HepG2 (cell line): ENCODE data around the gene G0S2.

Experiments
- FOSL1 ChIP-seq: sonication (generic); formaldehyde crosslinking; IDR thresholded peaks from 2 replicates; pipeline ENCODE4 v1.9.0; 2021; ENCODE audit warnings: missing genetic modification reagents, borderline replicate concordance
- MATR3 ChIP-seq: sonication (generic); formaldehyde crosslinking; IDR thresholded peaks from 2 replicates; pipeline ENCODE4 v1.4.0; 2020; ENCODE audit warnings: missing genetic modification reagents
- RAD21 ChIP-seq: fragments of 450-650 bp; formaldehyde crosslinking; IDR thresholded peaks from 2 replicates; pipeline ENCODE4 v1.5.0; 2020; ENCODE audit warnings: mild to moderate bottlenecking
- SOX5 ChIP-seq: IDR thresholded peaks from 2 replicates; pipeline ENCODE4 v1.6.1; 2016; ENCODE audit warnings: borderline replicate concordance
- SP1 ChIP-seq, 2 experiments: fragments of 450-650 bp in 1 of 2; sonication (generic) in 1 of 2; formaldehyde crosslinking in 1 of 2; IDR thresholded peaks; 2 replicates each; pipeline versions ENCODE4 v1.4.0 to v1.6.1; 2016 to 2020; ENCODE audit warnings: missing genetic modification reagents in 1 of 2
- XBP1 ChIP-seq: sonication (generic); formaldehyde crosslinking; IDR thresholded peaks from 2 replicates; pipeline ENCODE4 v1.5.0; 2020; ENCODE audit warnings: missing genetic modification reagents
- ZKSCAN8 ChIP-seq: IDR thresholded peaks from 2 replicates; pipeline ENCODE4 v1.6.1; 2016; ENCODE audit warnings: borderline replicate concordance, missing genetic modification reagents, missing compliant biosample characterization
- ZNF121 ChIP-seq: sonication (generic); formaldehyde crosslinking; IDR thresholded peaks from 2 replicates; pipeline ENCODE4 v1.5.0; 2020; ENCODE audit warnings: mild to moderate bottlenecking, missing genetic modification reagents
- TF ChIP-seq, protein P1 (sequence below): sonication (generic); formaldehyde crosslinking; IDR thresholded peaks from 2 replicates; pipeline ENCODE4 v1.4.0; 2020; ENCODE audit warnings: missing genetic modification reagents
- TF ChIP-seq, protein P2 (sequence below): sonication (generic); formaldehyde crosslinking; IDR thresholded peaks from 2 replicates; pipeline ENCODE4 v1.5.0; 2020; ENCODE audit warnings: mild to moderate bottlenecking, missing genetic modification reagents, moderate library complexity
- TF ChIP-seq, protein P3 (sequence below): sonication (generic); formaldehyde crosslinking; conservative IDR thresholded peaks from 2 replicates; pipeline ENCODE4 v1.8.1; 2023; ENCODE audit warnings: missing genetic modification reagents
- TF ChIP-seq, protein P4 (sequence below), 2 experiments: sonication (generic) in 1 of 2; formaldehyde crosslinking in 1 of 2; IDR thresholded peaks; 2 replicates each; pipeline versions ENCODE4 v1.5.1 to v1.6.1; 2011 to 2020; ENCODE audit warnings: borderline replicate concordance in 1 of 2, low read depth in 1 of 2, low read length in 1 of 2, mild to moderate bottlenecking in 1 of 2, missing genetic modification reagents in 1 of 2, moderate library complexity in 1 of 2

DNA sequence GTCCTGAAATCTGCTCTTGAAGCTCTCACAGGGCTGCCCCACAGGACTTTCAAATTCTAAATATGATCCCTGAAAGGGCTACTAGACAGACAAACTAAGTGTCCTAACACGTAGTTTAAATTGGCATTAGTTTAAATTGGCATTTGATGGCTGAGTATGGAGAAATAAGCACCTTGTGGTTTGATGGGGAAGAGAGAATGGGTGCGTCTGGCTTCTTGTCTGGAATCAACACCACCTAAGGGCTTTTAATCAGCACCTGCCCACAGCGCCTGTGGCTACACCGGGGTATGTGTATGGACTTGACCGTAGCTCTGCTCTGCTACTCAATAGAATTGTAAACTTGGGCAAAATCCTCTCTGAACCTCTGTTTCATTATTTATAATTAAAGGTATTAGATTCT, 17.3 kb upstream of the G0S2 start:
- TF ChIP-seq, protein P1, sequence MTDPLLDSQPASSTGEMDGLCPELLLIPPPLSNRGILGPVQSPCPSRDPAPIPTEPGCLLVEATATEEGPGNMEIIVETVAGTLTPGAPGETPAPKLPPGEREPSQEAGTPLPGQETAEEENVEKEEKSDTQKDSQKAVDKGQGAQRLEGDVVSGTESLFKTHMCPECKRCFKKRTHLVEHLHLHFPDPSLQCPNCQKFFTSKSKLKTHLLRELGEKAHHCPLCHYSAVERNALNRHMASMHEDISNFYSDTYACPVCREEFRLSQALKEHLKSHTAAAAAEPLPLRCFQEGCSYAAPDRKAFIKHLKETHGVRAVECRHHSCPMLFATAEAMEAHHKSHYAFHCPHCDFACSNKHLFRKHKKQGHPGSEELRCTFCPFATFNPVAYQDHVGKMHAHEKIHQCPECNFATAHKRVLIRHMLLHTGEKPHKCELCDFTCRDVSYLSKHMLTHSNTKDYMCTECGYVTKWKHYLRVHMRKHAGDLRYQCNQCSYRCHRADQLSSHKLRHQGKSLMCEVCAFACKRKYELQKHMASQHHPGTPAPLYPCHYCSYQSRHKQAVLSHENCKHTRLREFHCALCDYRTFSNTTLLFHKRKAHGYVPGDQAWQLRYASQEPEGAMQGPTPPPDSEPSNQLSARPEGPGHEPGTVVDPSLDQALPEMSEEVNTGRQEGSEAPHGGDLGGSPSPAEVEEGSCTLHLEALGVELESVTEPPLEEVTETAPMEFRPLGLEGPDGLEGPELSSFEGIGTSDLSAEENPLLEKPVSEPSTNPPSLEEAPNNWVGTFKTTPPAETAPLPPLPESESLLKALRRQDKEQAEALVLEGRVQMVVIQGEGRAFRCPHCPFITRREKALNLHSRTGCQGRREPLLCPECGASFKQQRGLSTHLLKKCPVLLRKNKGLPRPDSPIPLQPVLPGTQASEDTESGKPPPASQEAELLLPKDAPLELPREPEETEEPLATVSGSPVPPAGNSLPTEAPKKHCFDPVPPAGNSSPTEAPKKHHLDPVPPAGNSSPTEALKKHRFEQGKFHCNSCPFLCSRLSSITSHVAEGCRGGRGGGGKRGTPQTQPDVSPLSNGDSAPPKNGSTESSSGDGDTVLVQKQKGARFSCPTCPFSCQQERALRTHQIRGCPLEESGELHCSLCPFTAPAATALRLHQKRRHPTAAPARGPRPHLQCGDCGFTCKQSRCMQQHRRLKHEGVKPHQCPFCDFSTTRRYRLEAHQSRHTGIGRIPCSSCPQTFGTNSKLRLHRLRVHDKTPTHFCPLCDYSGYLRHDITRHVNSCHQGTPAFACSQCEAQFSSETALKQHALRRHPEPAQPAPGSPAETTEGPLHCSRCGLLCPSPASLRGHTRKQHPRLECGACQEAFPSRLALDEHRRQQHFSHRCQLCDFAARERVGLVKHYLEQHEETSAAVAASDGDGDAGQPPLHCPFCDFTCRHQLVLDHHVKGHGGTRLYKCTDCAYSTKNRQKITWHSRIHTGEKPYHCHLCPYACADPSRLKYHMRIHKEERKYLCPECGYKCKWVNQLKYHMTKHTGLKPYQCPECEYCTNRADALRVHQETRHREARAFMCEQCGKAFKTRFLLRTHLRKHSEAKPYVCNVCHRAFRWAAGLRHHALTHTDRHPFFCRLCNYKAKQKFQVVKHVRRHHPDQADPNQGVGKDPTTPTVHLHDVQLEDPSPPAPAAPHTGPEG (CRISPR knock-in tag): no peak
- TF ChIP-seq MATR3: no peak
- TF ChIP-seq RAD21 (CRISPR knock-in tag): no peak
- TF ChIP-seq, protein P2, sequence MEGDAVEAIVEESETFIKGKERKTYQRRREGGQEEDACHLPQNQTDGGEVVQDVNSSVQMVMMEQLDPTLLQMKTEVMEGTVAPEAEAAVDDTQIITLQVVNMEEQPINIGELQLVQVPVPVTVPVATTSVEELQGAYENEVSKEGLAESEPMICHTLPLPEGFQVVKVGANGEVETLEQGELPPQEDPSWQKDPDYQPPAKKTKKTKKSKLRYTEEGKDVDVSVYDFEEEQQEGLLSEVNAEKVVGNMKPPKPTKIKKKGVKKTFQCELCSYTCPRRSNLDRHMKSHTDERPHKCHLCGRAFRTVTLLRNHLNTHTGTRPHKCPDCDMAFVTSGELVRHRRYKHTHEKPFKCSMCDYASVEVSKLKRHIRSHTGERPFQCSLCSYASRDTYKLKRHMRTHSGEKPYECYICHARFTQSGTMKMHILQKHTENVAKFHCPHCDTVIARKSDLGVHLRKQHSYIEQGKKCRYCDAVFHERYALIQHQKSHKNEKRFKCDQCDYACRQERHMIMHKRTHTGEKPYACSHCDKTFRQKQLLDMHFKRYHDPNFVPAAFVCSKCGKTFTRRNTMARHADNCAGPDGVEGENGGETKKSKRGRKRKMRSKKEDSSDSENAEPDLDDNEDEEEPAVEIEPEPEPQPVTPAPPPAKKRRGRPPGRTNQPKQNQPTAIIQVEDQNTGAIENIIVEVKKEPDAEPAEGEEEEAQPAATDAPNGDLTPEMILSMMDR (CRISPR knock-in tag): no peak
- TF ChIP-seq, protein P3, sequence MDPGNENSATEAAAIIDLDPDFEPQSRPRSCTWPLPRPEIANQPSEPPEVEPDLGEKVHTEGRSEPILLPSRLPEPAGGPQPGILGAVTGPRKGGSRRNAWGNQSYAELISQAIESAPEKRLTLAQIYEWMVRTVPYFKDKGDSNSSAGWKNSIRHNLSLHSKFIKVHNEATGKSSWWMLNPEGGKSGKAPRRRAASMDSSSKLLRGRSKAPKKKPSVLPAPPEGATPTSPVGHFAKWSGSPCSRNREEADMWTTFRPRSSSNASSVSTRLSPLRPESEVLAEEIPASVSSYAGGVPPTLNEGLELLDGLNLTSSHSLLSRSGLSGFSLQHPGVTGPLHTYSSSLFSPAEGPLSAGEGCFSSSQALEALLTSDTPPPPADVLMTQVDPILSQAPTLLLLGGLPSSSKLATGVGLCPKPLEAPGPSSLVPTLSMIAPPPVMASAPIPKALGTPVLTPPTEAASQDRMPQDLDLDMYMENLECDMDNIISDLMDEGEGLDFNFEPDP (CRISPR knock-in tag): no peak
- no peak for TF ChIP-seq SP1 (IDR thresholded peaks at IDR 0.05)
- TF ChIP-seq SP1 (CRISPR knock-in tag; IDR thresholded peaks at IDR 0.05): no peak
- no peak for TF ChIP-seq ZKSCAN8 (CRISPR knock-in tag)
- no peak for TF ChIP-seq ZNF121 (CRISPR knock-in tag)
- TF ChIP-seq, protein P4, sequence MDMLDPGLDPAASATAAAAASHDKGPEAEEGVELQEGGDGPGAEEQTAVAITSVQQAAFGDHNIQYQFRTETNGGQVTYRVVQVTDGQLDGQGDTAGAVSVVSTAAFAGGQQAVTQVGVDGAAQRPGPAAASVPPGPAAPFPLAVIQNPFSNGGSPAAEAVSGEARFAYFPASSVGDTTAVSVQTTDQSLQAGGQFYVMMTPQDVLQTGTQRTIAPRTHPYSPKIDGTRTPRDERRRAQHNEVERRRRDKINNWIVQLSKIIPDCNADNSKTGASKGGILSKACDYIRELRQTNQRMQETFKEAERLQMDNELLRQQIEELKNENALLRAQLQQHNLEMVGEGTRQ (IDR thresholded peaks at IDR 0.05; ENCODE audit: low read depth, low read length): no peak
- TF ChIP-seq, protein P4 (CRISPR knock-in tag; IDR thresholded peaks at IDR 0.05; ENCODE audit: borderline replicate concordance): no peak
- no peak for TF ChIP-seq XBP1 (CRISPR knock-in tag)
- TF ChIP-seq FOSL1 (CRISPR knock-in tag): no peak
- TF ChIP-seq SOX5 (CRISPR knock-in tag): no peak
